Measurements from ENCODE around the gene PLCZ1. TPM values are rescaled to one million over a fixed set of nuclear protein-coding genes. Genes with fewer than 3 reads are reported as not detected.
A peak's percentile ranks its signal among the peaks of the same experiment; 100 is the strongest.
"Not testable (repeated sequence)": the region's sequence is repeated elsewhere in the genome, so short reads cannot be mapped to it uniquely, and the experiment has no call there.

The PLCZ1 gene, protein sequence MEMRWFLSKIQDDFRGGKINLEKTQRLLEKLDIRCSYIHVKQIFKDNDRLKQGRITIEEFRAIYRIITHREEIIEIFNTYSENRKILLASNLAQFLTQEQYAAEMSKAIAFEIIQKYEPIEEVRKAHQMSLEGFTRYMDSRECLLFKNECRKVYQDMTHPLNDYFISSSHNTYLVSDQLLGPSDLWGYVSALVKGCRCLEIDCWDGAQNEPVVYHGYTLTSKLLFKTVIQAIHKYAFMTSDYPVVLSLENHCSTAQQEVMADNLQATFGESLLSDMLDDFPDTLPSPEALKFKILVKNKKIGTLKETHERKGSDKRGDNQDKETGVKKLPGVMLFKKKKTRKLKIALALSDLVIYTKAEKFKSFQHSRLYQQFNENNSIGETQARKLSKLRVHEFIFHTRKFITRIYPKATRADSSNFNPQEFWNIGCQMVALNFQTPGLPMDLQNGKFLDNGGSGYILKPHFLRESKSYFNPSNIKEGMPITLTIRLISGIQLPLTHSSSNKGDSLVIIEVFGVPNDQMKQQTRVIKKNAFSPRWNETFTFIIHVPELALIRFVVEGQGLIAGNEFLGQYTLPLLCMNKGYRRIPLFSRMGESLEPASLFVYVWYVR
- total RNA-seq (2014; rRNA removed; shearing (Covaris generic); ENCODE audit: low replicate concordance) = not detected in 2 replicates

DNA sequence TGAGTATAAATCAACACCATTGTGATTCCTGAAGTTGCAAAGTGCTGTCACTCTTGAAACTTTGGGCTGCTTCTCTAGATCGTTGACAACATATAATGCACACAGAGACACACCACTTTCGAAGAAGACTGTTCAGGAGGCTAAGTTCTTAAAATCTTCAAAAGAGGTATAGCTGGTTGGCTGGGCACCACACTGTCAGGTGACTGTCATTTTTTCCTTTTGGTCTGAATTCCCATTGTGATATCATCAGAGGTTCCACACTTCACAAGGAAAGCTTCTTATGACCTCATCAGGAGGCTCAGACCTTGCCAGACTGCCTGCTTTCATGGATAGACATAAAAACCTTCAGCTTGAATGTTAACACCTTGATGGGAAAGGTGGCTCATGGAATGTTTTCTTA is at the start of gene PLCZ1, which contains the start of gene CAPZA3:
TSS of gene PLCZ1 (minus strand) at position 194 of the 400 bp plus-strand sequence. CDS start 641 bp downstream, outside the sequence.
TSS of gene CAPZA3 (plus strand) at position 301 of the 400 bp plus-strand sequence. CDS start 150 bp downstream, outside the sequence.
- no peak for DNase-seq (ENCODE audit: low read depth)
- in situ Hi-C loops (cut with HindIII; ENCODE audit: low pct_unique_long_range_greater_than_20kb, low sequenced_read_pairs) = no loop called here

DNA sequence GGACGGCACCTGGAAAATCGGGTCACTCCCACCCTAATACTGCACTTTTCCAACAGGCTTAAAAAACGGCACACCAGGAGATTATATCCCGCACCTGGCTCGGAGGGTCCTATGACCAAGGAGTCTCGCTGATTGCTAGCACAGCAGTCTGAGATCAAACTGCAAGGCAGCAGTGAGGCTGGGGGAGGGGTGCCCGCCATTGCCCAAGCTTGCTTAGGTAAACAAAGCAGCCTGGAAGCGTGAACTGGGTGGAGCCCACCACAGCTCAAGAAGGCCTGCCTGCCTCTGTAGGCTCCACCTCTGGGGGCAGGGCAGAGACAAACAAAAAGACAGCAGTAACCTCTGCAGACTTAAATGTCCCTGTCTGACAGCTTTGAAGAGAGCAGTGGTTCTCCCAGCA is 47.7 kb upstream of the PLCZ1 start:
- DNase-seq (ENCODE audit: low read depth); in situ Hi-C loops (cut with HindIII; ENCODE audit: low pct_unique_long_range_greater_than_20kb, low sequenced_read_pairs): not testable (repeated sequence)

DNA sequence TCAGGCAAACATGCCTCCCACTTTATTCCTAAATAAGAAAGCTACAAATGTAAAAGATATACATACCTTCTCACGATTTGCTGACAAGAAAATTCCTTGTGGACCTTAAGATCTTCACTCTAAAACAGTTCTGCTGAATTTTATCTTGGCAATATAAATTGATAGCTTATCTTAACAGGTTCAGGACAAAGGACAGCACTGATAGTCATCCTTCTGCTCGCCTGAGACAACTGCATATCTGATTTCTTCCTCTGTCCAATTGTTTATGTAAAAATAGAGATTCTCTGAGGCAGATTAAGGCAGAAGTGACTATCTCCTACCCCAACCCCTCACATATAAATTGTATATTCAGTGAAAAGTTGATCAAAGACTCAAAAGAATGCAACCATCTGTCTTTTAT is 45.0 kb upstream of the PLCZ1 start:
- no peak for DNase-seq (ENCODE audit: low read depth)
- in situ Hi-C loops (cut with HindIII; ENCODE audit: low pct_unique_long_range_greater_than_20kb, low sequenced_read_pairs) = no loop called here

DNA sequence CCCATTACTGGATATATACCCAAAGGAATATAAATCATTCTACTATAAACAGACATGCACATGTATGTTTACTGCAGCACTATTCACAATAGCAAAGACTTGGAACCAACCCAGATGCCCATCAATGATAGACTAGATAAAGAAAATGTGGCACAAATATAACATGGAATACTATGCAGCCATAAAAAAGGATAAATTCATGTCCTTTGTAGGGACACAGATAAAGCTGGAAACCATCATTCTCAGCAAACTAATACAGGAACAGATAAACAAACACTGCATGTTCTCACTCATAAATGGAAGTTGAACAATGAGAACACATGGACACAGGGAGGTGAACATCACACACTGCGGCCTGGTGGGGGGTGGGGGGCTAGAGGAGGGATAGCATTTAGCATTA is 28.7 kb upstream of the PLCZ1 start:
- DNase-seq (ENCODE audit: low read depth); in situ Hi-C loops (cut with HindIII; ENCODE audit: low pct_unique_long_range_greater_than_20kb, low sequenced_read_pairs): not testable (repeated sequence)

DNA sequence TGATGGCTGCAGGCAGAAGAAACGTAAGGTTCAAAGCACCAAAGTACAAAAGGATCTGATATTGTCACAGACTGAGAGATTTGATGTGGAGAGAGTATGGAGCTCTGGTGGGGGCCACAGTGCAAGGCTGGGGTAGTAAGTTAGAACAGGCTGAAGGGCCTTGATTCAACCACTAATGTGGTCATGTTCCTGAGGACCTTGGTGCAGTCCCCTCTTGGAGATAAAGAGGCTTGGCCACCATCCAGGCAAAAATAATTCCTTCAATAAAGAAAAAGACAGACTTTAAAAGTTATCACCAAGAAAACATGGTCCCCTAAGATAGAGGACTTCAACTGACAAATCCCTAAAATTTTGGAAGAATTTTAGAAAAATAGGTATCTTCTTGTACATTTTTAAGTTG is 17.5 kb upstream of the PLCZ1 start:
- in situ Hi-C loops (cut with HindIII; ENCODE audit: low pct_unique_long_range_greater_than_20kb, low sequenced_read_pairs) = no loop called here
- no peak for DNase-seq (ENCODE audit: low read depth)

DNA sequence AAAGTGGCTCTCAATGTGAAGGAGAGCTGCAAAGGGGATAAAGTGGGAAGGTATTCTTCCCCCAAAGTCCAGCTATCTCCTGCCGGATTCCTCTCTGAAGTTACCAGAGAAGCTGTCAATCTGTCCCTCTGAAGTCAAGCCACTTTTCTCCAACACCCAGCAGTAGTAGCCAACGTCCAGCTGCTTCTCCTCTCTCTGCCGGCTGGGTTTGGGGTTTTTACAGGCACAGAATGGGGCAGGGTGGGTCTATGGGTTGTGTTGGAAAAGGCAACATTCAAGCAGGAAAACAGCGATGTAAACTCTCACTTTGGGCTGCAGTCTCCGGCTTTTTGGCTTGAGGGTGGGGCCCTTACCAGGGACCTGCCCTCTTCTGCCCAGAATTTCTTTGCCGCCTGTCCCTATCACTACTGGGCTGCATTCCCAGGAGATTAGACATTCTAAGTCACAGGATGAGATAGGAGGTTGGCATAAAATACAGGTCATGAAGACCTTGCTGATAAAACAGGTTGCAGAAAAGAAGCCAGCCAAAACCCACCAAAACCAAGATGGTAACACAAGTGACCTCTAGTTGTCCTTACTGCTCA is 16.4 kb upstream of the PLCZ1 start:
- in situ Hi-C loops (cut with HindIII; ENCODE audit: low pct_unique_long_range_greater_than_20kb, low sequenced_read_pairs) = no loop called here
- no peak for DNase-seq (ENCODE audit: low read depth)

DNA sequence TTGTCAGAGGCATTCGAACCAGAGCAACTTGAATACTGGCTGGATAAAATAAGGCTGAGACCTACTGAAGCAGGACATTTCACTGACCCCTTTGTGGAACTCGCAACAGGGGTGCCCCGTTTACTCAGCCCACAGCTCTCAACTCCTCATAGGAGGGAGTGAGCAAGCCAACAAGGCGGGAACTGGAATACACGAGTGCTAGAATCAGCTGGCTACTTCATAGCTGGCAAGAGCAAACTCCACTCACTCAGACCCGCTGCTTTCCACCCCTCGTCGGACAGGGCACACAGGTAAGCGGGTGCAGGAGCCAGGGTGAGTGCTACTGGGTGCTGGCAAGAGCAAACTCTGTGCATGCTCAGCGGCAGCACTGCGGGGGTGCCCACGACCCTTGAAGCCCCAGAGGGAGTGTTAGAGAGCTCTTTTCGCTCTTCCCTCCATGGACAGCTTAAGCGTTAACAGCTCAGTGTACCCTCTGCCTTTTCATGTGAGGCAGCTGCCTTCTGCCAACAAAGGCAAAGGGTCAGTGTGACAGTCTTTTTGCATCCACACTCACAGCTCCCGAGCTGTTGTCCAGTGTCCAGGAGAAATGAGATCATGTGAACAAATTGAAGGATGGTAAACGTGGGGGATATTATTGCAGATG is 15.8 kb upstream of the PLCZ1 start:
- DNase-seq (ENCODE audit: low read depth) = no peak
- in situ Hi-C loops (cut with HindIII; ENCODE audit: low pct_unique_long_range_greater_than_20kb, low sequenced_read_pairs) = no loop called here

DNA sequence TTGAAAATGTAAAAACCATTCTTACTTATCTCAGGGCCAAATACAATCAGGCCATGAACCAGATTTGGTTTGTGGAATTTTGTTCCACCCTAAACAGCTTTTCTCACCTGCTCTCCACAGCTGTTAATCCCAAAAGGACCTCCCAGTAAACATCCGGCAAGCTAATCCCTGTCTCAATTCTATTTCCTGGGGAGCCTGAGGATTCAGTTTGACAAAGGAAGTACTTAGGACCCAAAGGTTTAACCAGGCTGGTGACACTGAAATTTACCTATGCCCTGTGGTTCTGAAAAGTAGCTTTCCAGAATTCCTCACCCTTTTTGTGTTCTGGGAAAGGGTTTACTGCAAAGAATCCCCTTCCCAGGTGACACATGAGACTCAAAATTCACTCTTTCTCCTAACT is 15.1 kb upstream of the PLCZ1 start:
- in situ Hi-C loops (cut with HindIII; ENCODE audit: low pct_unique_long_range_greater_than_20kb, low sequenced_read_pairs) = no loop called here
- DNase-seq (ENCODE audit: low read depth) = no peak

DNA sequence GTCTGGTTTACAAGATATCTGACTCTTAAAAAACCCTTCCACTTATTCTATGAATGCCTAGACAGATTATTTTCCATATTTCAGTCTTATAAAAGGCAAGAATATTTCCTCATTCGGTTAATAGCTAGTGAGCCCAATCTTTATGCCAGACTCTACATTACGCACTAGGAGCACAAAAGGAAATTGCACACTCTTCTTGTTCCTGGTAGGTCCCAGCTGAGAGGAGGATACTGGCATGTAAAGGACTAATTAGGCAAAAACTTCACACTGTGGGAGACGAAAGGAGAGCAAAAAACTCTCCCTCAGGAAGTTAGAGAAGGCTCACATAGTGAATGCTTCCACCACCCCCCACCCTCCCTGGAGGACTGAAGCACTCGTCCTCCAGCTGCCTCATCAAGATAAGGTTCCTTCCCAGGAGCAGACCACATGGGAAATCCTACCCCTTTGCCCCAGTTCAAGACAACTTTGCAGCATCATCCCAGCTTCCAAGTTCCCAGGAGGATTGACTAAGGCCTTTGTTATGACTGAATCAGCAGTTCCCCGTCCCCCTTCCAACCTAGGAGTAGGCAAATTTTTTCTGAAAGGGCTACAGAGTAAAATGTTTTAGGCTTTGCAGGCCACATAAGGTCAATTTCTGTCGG is 14.6 kb upstream of the PLCZ1 start:
- DNase-seq (ENCODE audit: low read depth) = peak; percentile 6

DNA sequence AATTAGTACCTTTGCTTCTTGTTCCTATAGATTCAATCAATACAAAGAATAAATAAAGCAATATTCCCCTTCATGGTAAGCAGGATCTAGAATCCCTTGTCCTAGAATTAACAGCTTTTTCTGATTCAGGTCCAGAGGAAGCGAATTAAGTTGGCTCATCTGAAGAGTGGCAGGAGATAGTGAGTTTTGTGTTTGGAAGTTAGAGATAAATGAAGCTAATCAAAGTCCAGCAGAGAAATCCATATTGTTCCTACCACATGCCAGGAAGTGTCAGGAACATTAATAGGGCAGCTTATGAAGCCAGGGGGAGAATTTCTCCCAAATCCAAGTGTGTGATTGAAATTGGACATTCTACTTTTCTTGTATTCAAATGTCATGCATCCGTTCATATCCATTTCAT is 14.1 kb upstream of the PLCZ1 start:
- no peak for DNase-seq (ENCODE audit: low read depth)
- in situ Hi-C loops (cut with HindIII; ENCODE audit: low pct_unique_long_range_greater_than_20kb, low sequenced_read_pairs) = no loop called here

More for the DNA sequence above, 14.6 kb upstream of the PLCZ1 start:
- in situ Hi-C loops (cut with HindIII; ENCODE audit: low pct_unique_long_range_greater_than_20kb, low sequenced_read_pairs) = no loop called here

DNA sequence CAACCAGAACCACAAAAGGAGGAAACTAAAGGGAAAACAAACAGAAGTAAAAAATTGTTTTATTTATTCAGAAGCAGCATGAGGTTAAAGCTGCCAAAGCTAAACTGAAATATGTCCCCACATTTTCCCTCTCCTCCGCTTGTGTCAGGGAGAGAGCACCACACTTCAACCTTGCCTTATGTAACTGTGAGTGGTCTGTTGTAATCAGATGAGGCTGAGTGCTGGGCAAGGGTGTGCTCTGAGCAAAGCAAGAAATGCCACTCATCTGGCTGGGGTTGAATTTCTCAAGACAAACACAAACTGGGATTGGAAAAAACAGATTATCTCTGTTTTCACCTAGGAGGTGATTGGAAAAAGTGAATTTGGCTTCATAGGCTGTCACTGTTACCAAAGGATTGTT is 12.3 kb upstream of the PLCZ1 start:
- in situ Hi-C loops (cut with HindIII; ENCODE audit: low pct_unique_long_range_greater_than_20kb, low sequenced_read_pairs) = no loop called here

DNA sequence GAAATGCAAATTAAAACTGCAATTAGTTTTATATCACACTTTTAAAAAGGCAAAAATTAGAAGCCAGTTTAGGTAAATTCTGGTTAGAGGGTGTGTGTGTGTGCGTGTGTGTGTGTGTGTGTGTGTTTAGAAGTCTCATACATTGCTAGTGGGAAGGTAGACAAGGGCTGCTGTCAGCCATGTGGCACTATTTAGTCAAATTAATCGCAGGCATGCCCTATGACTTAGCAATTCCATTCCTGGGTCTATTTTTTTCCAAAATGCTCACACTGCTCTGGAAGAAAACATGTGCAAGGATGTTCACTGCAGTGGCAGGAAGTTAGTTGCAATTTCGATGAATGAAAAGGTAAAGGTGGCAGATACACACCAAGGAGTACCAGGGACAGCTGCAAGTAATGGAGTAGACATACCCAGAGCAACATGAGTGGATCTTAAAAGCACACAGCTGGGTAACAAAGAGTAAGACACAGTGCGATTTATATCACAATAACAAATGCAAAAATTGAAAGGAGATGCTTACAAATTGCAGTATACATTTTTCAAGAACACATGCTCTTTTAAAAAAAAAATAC is 11.7 kb upstream of the PLCZ1 start:
- no peak for DNase-seq (ENCODE audit: low read depth)
- in situ Hi-C loops (cut with HindIII; ENCODE audit: low pct_unique_long_range_greater_than_20kb, low sequenced_read_pairs) = no loop called here

More for the DNA sequence above, 12.3 kb upstream of the PLCZ1 start:
- no peak for DNase-seq (ENCODE audit: low read depth)

DNA sequence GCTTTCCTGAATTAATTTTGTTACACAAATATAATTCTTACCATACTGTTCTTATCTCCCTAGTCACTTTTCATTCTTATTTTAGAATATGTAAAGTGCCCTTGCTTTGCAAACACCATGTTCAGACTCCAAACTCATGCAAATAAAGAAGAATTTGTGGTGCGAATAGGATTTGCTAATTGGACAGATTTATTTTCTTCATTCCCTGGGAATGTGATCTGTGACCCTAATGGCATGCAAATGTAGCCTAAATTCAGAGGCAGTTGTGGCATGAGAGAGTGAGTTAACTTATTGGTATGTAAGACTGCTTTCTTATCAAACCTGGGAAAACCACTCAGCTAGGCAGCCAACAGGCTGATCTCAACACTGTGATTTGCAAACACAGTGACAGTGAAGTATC is 10.1 kb upstream of the PLCZ1 start:
- DNase-seq (ENCODE audit: low read depth) = peak; percentile 47
- in situ Hi-C loops (cut with HindIII; ENCODE audit: low pct_unique_long_range_greater_than_20kb, low sequenced_read_pairs) = no loop called here

DNA sequence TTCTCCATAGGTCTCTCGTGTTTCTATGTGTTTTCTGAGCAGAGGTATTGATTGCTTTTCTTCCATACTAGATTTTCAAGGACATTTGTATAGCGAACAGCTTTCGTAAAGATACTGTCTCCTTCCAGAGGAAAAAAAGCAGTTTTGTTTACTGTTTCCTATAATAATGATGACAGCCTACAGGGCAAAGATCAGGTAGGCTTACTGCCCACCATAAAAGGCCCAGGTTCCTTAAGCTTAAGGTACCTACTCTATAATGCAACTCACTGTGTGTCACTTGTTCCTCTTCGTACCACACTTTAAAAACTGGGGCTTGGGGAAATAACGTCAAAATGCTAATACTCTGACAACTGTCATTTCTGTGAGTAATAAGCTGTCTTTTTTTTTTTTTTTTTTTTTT is 6.7 kb downstream of the PLCZ1 start:
- no peak for DNase-seq (ENCODE audit: low read depth)
- in situ Hi-C loops (cut with HindIII; ENCODE audit: low pct_unique_long_range_greater_than_20kb, low sequenced_read_pairs) = no loop called here

DNA sequence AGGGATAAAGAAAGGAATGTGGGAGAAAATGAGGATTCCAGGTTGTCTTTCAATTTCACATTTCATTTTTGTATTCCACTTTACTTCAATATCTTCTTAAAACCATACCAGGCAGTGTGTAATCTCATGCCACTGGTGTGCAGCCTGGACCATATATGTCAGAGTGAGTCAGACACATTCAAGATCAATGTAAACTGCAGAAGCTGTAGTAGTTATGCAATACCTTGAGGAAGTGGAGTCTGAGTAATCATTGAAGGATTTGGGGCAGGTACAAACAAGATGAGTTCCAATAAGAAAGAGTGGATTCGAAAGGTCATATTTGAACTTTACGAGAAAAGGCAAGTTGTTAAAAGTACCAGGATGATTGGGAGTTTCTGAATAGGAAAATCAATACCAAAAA is 14.1 kb downstream of the PLCZ1 start:
- in situ Hi-C loops (cut with HindIII; ENCODE audit: low pct_unique_long_range_greater_than_20kb, low sequenced_read_pairs) = no loop called here
- peak; percentile 29 for DNase-seq (ENCODE audit: low read depth)

DNA sequence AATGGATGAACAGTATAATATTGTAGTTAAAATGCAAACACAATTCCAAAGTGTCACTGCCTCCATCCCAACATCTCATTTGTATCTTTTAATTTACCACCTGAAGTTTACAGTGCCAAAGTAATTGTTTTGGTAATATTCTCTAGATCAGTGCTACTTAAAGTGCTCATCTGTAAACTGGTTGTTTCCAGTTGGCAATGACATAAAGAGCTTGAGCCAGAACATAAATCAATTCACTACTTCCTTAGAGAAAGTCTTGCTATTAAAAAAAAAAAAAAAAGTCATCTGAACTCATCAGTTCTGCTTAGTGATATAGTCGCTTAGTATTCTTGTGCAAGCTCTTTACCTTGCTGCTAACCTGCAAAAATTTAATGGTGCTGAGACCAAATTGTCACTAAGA is 16.4 kb downstream of the PLCZ1 start:
- DNase-seq (ENCODE audit: low read depth) = no peak
- in situ Hi-C loops (cut with HindIII; ENCODE audit: low pct_unique_long_range_greater_than_20kb, low sequenced_read_pairs) = no loop called here

DNA sequence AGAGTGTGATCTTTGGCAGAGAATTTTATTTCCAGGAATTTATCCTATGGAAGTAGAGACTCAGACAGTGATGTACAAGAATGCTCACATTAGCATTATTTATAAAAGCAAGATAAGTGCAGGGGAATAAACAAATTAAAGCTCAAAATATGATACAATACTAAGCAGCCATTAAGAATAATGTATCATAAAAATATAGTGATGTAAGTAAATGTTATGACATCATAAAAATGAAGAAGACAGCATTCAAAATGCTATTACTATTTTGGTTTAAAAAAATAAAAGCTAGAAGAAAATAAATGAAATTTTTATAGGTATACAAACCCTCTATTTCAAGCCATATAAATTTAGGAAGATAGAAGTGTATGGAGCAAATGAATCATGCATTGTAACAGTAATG is 17.1 kb downstream of the PLCZ1 start:
- in situ Hi-C loops (cut with HindIII; ENCODE audit: low pct_unique_long_range_greater_than_20kb, low sequenced_read_pairs) = no loop called here
- no peak for DNase-seq (ENCODE audit: low read depth)

DNA sequence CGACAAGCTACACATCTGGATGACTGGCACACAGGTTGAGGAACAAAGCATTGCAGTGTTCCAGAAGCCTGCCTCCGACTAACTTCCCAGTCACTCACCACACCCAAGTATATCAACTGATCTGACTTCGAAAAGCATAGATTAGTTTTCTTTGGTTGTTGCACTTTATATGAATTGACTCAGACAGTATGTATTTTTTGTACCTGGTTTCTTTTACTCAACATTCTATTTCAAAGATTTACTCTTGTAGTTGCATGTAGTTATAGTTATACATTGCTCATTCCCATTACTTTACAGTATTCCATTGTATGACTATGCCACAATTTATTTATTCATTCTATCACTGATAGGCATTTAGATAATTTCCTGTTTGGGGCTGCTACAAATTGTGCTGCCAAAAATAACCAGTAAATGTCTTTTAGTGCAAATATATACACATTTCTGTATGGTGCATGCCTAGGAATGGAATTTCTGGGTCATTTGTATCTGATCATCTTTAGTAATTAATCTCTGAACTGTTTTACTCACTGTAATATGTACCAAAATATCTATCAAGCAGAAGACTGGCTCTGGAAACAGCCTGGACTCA is 17.8 kb downstream of the PLCZ1 start:
- no peak for DNase-seq (ENCODE audit: low read depth)
- in situ Hi-C loops (cut with HindIII; ENCODE audit: low pct_unique_long_range_greater_than_20kb, low sequenced_read_pairs) = no loop called here
